Loucy (cell line): Measurements from ENCODE around the gene L3MBTL4.

Experiments used
- H2AFZ ChIP-seq: fragments of 200-600 bp; sonication (generic); 2 replicates; pipeline ENCODE4 v1.6.0; 2016; ENCODE audit warnings: antibody characterized with exemption, mild to moderate bottlenecking, low read length, moderate library complexity
- H3F3A ChIP-seq: fragments of 200-600 bp; 2 replicates; pipeline ENCODE4 v1.6.0; 2016; ENCODE audit warnings: antibody characterized with exemption, low read depth, mild to moderate bottlenecking
- H3K27me3 ChIP-seq: fragments of 200-600 bp; sonication (generic); 2 replicates; pipeline ENCODE4 v1.6.1; 2014; ENCODE audit warnings: low read length, mild to moderate bottlenecking; ENCODE audit not compliant: insufficient read depth, poor library complexity, severe bottlenecking
- H3K36me3 ChIP-seq: fragments of 200-600 bp; sonication (generic); 2 replicates; pipeline ENCODE4 v1.6.1; 2016; ENCODE audit warnings: low read length; ENCODE audit not compliant: insufficient read depth
- H3K4me1 ChIP-seq: fragments of 200-600 bp; sonication (generic); 2 replicates; pipeline ENCODE4 v1.5.1; 2014; ENCODE audit warnings: low read length, mild to moderate bottlenecking; ENCODE audit not compliant: insufficient read depth, poor library complexity, severe bottlenecking
- H3K4me2 ChIP-seq: fragments of 200-600 bp; sonication (generic); 2 replicates; pipeline ENCODE4 v1.6.0; 2014; ENCODE audit warnings: antibody characterized with exemption, low read length, low read depth, mild to moderate bottlenecking; ENCODE audit not compliant: poor library complexity, severe bottlenecking
- H3K4me3 ChIP-seq: fragments of 200-600 bp; sonication (generic); 2 replicates; pipeline ENCODE4 v1.5.1; 2014; ENCODE audit warnings: low read length, mild to moderate bottlenecking, mixed read lengths; ENCODE audit not compliant: poor library complexity, severe bottlenecking
- H3K79me2 ChIP-seq: fragments of 200-600 bp; sonication (generic); 2 replicates; pipeline ENCODE4 v1.6.1; 2014; ENCODE audit warnings: low read length; ENCODE audit not compliant: insufficient read depth
- H3K9ac ChIP-seq: fragments of 200-600 bp; sonication (generic); 2 replicates; pipeline ENCODE4 v1.6.0; 2014; ENCODE audit warnings: mild to moderate bottlenecking, low read depth, low read length, moderate library complexity; ENCODE audit not compliant: poor library complexity, severe bottlenecking
- H3K9me2 ChIP-seq: fragments of 200-600 bp; sonication (generic); replicated peaks from 2 replicates; pipeline ENCODE4 v1.6.1; 2016; ENCODE audit warnings: low read depth, low read length, mixed read lengths
- H3K9me3 ChIP-seq: fragments of 200-600 bp; sonication (generic); 2 replicates; pipeline ENCODE4 v1.6.1; 2014; ENCODE audit warnings: mild to moderate bottlenecking, antibody characterized with exemption, low read length, low read depth; ENCODE audit not compliant: insufficient read depth
- H4K20me1 ChIP-seq: fragments of 200-600 bp; sonication (generic); 2 replicates; pipeline ENCODE4 v1.6.0; 2014; ENCODE audit warnings: antibody characterized with exemption, low read length, mild to moderate bottlenecking; ENCODE audit not compliant: insufficient read depth, poor library complexity, severe bottlenecking
- EZH2phosphoT487 ChIP-seq: fragments of 200-600 bp; IDR thresholded peaks from 2 replicates; pipeline ENCODE4 v1.6.1; 2018; ENCODE audit warnings: antibody characterized with exemption, mild to moderate bottlenecking, moderate library complexity, borderline replicate concordance
- TF ChIP-seq, protein P1 (sequence below): fragments of 200-600 bp; sonication (generic); conservative IDR thresholded peaks from 2 replicates; pipeline ENCODE4 v1.5.1; 2014; ENCODE audit warnings: mild to moderate bottlenecking, antibody characterized with exemption, low read length

L3MBTL4 gene

DNA sequence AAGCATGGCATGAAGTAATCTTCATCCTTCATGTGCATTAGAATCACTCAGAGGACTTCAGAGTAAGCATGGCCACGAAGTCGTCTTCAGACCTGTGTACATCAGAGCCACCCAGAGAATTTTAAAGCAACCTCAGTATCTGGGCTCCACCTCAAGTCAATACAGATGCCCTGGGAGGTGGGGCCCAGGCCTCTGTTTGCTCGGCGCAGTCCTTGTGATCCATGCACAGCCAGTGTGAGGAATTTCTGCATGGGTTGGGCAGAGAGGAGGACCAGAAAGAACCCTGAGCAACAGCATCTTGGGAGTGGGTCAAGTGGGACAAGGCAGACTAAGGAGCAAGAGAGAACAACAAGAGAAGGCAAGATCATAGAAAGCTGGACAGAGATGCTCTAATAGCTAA, 299.0 kb downstream of the L3MBTL4 start:
- no peak overlapping the region for H2AFZ ChIP-seq
- no peak overlapping the region for H3K4me2 ChIP-seq
- no peaks in the 10 kb centered on the region for H3K27me3 ChIP-seq
- no peaks in the 10 kb centered on the region for H3K79me2 ChIP-seq
- H3K36me3 ChIP-seq = no peaks in the 10 kb centered on the region
- H4K20me1 ChIP-seq = no peaks in the 10 kb centered on the region
- no peak overlapping the region for H3K9ac ChIP-seq
- no peaks in the 10 kb centered on the region; the same call in 1 of the 2 replicates for H3K9me2 ChIP-seq
- no peak overlapping the region for H3K4me3 ChIP-seq
- no peaks in the 10 kb centered on the region for H3F3A ChIP-seq
- no peak for TF ChIP-seq EZH2phosphoT487
- TF ChIP-seq, protein P1, sequence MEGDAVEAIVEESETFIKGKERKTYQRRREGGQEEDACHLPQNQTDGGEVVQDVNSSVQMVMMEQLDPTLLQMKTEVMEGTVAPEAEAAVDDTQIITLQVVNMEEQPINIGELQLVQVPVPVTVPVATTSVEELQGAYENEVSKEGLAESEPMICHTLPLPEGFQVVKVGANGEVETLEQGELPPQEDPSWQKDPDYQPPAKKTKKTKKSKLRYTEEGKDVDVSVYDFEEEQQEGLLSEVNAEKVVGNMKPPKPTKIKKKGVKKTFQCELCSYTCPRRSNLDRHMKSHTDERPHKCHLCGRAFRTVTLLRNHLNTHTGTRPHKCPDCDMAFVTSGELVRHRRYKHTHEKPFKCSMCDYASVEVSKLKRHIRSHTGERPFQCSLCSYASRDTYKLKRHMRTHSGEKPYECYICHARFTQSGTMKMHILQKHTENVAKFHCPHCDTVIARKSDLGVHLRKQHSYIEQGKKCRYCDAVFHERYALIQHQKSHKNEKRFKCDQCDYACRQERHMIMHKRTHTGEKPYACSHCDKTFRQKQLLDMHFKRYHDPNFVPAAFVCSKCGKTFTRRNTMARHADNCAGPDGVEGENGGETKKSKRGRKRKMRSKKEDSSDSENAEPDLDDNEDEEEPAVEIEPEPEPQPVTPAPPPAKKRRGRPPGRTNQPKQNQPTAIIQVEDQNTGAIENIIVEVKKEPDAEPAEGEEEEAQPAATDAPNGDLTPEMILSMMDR = no peak
- no peaks in the 10 kb centered on the region for H3K4me1 ChIP-seq
- H3K9me3 ChIP-seq = no peaks in the 10 kb centered on the region

DNA sequence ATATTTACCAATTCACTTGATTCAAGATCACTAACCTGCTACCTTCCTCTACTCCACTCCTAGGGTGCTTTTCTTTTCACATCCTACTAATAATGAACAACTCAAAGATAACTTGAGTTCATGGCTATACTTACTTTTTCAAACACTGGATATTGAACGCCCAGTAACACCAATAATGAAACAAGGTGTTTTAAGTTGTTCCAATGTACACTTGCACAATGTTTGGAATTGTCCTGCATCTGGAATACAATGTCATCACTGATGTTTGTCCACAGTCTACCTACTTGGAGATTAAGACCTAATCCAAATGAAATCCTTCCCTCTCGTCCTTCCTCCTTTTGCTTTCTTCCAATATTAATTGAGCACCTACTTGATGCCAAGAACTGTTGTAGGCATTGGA, 301.1 kb downstream of the L3MBTL4 start:
- H3K4me1 ChIP-seq = no peaks in the 10 kb centered on the region
- H3K36me3 ChIP-seq = no peaks in the 10 kb centered on the region
- no peak overlapping the region for H3K4me3 ChIP-seq
- TF ChIP-seq, protein P1 = no peak
- no peak for TF ChIP-seq EZH2phosphoT487
- H3K9me2 ChIP-seq = no peaks in the 10 kb centered on the region
- no peaks in the 10 kb centered on the region for H3K79me2 ChIP-seq
- no peaks in the 10 kb centered on the region for H3F3A ChIP-seq
- H3K9me3 ChIP-seq = no peaks in the 10 kb centered on the region; the same call in 1 of the 2 replicates
- H2AFZ ChIP-seq = no peak overlapping the region
- H3K27me3 ChIP-seq = no peaks in the 10 kb centered on the region
- H4K20me1 ChIP-seq = no peaks in the 10 kb centered on the region
- no peak overlapping the region for H3K9ac ChIP-seq
- H3K4me2 ChIP-seq = no peak overlapping the region

DNA sequence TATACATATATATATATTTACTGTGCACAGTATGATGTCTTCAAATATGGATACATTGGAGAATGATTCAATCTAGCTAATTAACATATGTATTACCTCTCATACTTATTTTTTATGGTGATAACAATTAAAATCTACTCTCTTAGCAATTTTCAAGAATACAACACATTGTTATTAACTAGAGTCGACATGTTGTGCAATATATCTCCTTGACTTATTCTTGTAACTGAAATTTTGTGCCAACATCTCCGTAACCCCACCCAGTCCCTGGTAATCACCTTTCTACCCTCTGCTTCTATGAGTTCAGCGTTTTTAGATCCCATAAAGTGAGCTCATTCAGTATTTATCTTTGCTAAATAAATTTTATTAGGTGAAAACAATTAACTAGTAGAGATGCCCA, 303.0 kb downstream of the L3MBTL4 start:
- no peaks in the 10 kb centered on the region for H4K20me1 ChIP-seq
- no peak overlapping the region for H3K4me2 ChIP-seq
- no peaks in the 10 kb centered on the region for H3K4me1 ChIP-seq
- H3K9ac ChIP-seq = no peak overlapping the region
- TF ChIP-seq EZH2phosphoT487 = no peak
- TF ChIP-seq, protein P1 = no peak
- no peaks in the 10 kb centered on the region for H3K36me3 ChIP-seq
- no peaks in the 10 kb centered on the region for H3K79me2 ChIP-seq
- no peaks in the 10 kb centered on the region; the same call in 1 of the 2 replicates for H3K9me3 ChIP-seq
- no peaks in the 10 kb centered on the region for H3K27me3 ChIP-seq
- H2AFZ ChIP-seq = no peak overlapping the region
- H3K9me2 ChIP-seq = no peaks in the 10 kb centered on the region
- no peak overlapping the region for H3K4me3 ChIP-seq
- no peaks in the 10 kb centered on the region for H3F3A ChIP-seq
